HUES6 (cell line): Measurements from ENCODE around the gene FKTN.
A peak's percentile ranks its signal among the peaks of the same experiment; 100 is the strongest.
"Not testable (repeated sequence)": the region's sequence is repeated elsewhere in the genome, so short reads cannot be mapped to it uniquely, and the experiment has no call there.

Source experiments
- H3K27ac ChIP-seq: 2 replicates; pipeline ENCODE4 v1.7.0; 2013; ENCODE audit warnings: low read depth, mild to moderate bottlenecking, low read length, inconsistent platforms
- H3K27me3 ChIP-seq: 2 replicates; pipeline ENCODE4 v1.6.1; 2013; ENCODE audit warnings: low read length; ENCODE audit not compliant: control insufficient read depth, insufficient read depth
- H3K36me3 ChIP-seq: 2 replicates; pipeline ENCODE4 v1.6.1; 2013; ENCODE audit warnings: low read length; ENCODE audit not compliant: control insufficient read depth, insufficient read depth
- H3K4me1 ChIP-seq: 2 replicates; pipeline ENCODE4 v1.6.1; 2013; ENCODE audit warnings: low read length; ENCODE audit not compliant: control insufficient read depth, insufficient read depth
- H3K4me3 ChIP-seq: 2 replicates; pipeline ENCODE4 v1.5.1; 2013; ENCODE audit warnings: low read depth, low read length
- H3K9ac ChIP-seq: one replicate; pipeline ENCODE4 v1.6.1; 2013; ENCODE audit warnings: mild to moderate bottlenecking, low read length
- H3K9me3 ChIP-seq: 2 replicates; pipeline ENCODE4 v1.6.1; 2013; ENCODE audit warnings: low read depth, low read length; ENCODE audit not compliant: control insufficient read depth, insufficient read depth

Gene FKTN

DNA sequence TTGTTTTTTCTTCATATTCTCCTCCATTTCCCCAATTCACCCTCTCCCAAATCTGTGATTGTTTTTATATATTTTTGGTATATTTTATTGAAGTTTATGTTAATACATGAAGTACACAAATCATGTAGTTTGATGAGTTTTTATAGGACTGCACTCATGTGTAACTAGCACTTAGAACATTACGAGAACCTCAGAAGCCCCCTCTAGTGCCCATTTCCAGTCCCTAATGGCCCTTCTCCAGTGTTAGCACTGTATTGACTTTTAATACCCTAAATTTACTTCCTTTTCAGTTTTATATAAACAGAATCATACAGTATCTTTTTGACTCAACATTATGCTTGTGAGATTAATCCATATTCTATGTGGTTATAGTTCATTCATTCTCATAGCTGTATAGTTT, 18.5 kb upstream of the FKTN start:
- Histone ChIP-seq H3K9ac (no peak overlapping the region), H3K27me3 (no peaks in the 10 kb centered on the region), H3K4me3 (no peak overlapping the region), H3K9me3 (no peaks in the 10 kb centered on the region), H3K4me1 (no peaks in the 10 kb centered on the region), H3K36me3 (peaks cover 12% of the 10 kb centered on the region), H3K27ac (no peak overlapping the region)

DNA sequence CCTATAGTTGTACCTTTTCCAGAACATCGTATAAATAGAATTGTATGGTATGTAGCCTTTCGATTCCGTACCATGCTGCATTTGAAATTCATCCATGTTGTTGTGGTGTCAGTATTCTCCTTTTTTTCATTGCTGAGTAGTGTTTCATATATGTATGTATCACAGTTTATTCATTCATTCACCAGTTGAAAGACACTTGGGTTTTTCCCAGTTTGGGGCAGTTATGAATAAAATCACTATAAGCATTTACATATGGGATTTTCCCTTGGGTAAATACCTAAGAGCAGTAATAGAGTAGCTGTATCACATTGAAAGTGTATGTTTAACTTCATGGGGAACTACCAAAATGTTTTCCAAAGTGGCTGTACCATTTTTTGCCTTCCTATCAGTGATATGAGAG, 16.1 kb upstream of the FKTN start:
- H3K27ac ChIP-seq = no peak overlapping the region
- H3K4me3 ChIP-seq = no peak overlapping the region
- H3K9ac ChIP-seq = no peak overlapping the region
- H3K27me3 ChIP-seq = no peaks in the 10 kb centered on the region
- H3K36me3 ChIP-seq = no peaks in the 10 kb centered on the region
- no peaks in the 10 kb centered on the region for H3K9me3 ChIP-seq
- no peaks in the 10 kb centered on the region for H3K4me1 ChIP-seq

DNA sequence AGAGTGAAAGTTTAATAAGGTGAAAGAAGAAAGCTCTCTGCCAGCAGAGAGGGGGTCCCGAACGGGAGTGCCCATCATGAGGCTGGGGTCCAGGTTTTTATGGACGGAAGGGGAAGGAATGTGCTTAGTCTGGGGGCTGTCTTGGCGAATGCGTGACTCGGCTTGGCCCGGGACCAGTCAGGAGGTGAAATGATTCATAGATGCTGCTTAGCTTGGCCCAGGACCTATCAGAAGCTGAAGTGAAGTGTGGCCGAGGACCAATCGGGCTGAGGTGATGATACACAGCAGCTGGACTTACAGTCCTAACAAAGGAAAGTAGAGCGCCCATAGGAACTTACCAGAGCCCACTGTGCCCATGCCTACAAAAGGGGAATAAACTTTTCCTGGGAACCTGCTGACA, 3.9 kb upstream of the FKTN start:
- Histone ChIP-seq H3K9me3 (no peaks in the 10 kb centered on the region), H3K4me3 (no peak overlapping the region), H3K4me1 (0 out of 2 replicates have a peak, but pooled peaks cover 3% of the 10 kb centered on the region), H3K9ac (no peak overlapping the region), H3K36me3 (no peaks in the 10 kb centered on the region), H3K27ac (no peak overlapping the region), H3K27me3 (peaks cover 4% of the 10 kb centered on the region; the same call in 1 of the 2 replicates)

DNA sequence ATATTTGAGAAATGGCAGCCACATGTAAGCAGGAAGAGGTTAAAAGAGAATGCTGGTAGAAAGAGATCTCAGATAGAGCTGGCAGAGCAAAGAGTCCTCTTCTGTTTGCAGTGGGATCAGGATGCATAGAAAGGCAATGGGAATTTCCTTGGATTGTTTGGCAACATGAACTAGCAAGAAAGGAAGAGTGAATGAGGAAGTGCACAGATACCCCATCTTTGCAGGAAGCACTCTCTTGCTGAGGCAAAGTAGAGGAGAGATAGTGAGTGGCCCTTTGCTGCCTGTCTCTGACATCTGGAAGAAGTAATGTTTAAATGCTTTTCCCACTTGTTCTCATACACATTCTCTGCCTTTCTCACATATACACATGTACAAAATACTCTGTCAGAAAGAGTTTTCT, 14.5 kb downstream of the FKTN start:
- Histone ChIP-seq H3K27ac (no peak overlapping the region), H3K4me3 (no peak overlapping the region), H3K9me3 (peaks cover 2% of the 10 kb centered on the region; the same call in 1 of the 2 replicates), H3K27me3 (no peaks in the 10 kb centered on the region), H3K9ac (no peak overlapping the region), H3K4me1 (no peaks in the 10 kb centered on the region), H3K36me3 (peaks cover 7% of the 10 kb centered on the region)

DNA sequence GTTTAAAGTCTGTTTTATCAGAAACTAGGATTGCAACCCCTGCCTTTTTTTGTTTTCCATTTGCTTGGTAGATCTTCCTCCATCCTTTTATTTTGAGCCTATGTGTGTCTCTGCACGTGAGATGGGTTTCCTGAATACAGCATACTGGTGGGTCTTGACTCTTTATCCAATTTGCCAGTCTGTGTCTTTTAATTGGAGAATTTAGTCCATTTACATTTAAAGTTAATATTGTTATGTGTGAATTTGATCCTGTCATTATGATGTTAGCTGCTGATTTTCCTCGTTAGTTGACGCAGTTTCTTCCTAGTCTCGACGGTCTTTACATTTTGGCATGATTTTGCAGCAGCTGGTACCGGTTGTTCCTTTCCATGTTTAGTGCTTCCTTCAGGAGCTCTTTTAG, 22.0 kb downstream of the FKTN start:
- H3K9me3 ChIP-seq, H3K4me3 ChIP-seq, H3K4me1 ChIP-seq, H3K27ac ChIP-seq, H3K27me3 ChIP-seq, H3K36me3 ChIP-seq, H3K9ac ChIP-seq: not testable (repeated sequence)

DNA sequence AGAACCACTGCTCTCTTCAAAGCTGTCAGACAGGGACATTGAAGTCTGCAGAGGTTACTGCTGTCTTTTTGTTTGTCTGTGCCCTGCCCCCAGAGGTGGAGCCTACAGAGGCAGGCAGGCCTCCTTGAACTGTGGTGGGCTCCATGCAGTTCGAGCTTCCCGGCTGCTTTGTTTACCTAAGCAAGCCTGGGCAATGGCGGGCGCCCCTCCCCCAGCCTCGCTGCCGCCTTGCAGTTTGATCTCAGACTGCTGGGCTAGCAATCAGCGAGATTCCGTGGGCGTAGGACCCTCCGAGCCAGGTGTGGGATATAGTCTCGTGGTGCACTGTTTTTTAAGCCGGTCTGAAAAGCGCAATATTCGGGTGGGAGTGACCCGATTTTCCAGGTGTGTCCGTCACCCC, 23.6 kb downstream of the FKTN start:
- H3K4me1 ChIP-seq, H3K9me3 ChIP-seq, H3K27me3 ChIP-seq, H3K36me3 ChIP-seq: not testable (repeated sequence)
- H3K27ac ChIP-seq = peak overlapping the region; percentile 56; the same call in 1 of the 2 replicates
- H3K4me3 ChIP-seq = peak overlapping the region; percentile 66
- H3K9ac ChIP-seq = peak overlapping the region; percentile 76

DNA sequence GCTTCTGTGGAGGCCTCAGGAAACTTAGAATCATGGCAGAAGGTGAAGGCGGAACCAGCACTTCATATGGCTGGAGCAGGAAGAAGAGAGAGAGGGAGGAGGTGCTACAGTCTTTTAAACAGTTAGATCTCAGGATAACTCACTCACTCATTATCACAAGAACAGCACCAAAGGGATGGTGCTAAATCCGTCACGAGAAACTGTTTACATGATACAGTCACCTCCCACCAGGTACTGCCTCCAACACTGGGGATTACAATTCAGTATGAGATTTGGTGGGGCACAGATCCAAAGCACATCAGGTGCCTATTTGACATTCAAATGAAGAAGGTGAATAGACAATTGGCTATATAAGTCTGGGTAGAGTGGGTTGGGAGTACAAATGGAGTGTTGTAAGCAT, 35.2 kb downstream of the FKTN start:
- Histone ChIP-seq H3K27me3 (no peaks in the 10 kb centered on the region), H3K9ac (no peak overlapping the region), H3K36me3 (peaks cover 9% of the 10 kb centered on the region; the same call in 1 of the 2 replicates), H3K4me1 (no peaks in the 10 kb centered on the region), H3K4me3 (no peak overlapping the region), H3K9me3 (peaks cover 30% of the 10 kb centered on the region), H3K27ac (no peak overlapping the region)

DNA sequence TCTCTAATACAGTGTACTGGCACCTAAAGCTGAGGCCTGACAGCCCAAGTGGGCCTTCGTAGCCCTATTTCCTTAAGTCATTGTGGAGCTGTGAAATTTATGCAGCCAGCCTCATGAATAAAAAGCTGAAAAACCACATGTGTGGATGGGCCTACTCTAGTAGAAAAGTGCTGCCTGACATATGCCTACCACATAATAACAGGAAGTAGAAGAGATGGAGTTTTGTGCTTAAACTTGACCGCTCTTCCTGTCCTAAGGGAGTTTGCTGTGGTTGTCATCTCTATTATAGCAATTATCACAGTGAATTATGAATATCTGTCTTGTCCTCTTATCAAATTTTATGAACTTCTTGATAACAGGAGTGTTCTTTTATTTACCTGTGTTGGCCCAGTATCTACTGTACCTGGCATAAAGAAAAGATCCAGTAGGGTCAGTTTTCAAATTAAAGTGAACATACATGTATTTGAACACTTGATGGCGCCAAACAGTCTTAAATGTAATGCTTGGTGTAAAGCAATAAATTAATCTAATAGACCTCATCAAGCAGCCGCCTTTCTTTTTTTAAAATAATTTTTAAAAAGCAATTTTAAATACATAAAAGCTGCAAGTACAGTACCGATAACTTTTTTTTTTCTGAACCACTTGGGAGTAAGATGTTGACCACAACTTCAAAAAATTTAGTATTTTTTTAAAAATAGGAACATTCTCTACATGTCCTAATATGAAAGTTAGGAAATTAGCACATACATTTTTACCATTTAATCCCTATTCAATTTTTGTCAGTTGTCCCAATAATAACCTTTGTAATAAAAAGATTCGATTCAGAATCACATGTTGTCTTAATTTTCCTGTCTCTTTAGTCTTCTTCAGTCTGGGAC, 51.0 kb downstream of the FKTN start:
- Histone ChIP-seq H3K9me3 (no peaks in the 10 kb centered on the region), H3K27ac (no peak overlapping the region), H3K27me3 (no peaks in the 10 kb centered on the region), H3K4me3 (no peak overlapping the region), H3K36me3 (no peaks in the 10 kb centered on the region), H3K4me1 (no peaks in the 10 kb centered on the region), H3K9ac (no peak overlapping the region)

DNA sequence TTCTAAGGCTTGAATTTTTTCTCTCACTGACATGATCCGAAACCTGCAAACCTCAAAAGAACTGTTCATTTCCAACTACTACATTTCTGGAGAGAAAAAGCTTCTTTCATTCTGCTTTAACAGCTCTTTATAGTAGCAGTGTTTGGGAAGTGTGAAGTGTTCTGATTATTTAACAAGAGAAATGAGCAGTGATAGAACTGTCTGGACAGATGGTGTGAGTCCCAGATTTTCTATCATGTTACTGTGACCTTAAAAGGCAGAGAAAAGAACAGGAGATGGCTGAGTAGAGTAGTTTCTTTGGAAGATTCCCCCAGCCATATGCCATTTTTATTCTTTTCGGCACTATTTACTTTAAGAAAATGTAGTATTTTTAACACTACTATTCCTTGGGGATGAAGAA, 63.1 kb downstream of the FKTN start:
- no peaks in the 10 kb centered on the region for H3K9me3 ChIP-seq
- no peaks in the 10 kb centered on the region for H3K36me3 ChIP-seq
- no peak overlapping the region for H3K9ac ChIP-seq
- no peak overlapping the region for H3K27ac ChIP-seq
- H3K27me3 ChIP-seq = no peaks in the 10 kb centered on the region
- H3K4me3 ChIP-seq = no peak overlapping the region
- H3K4me1 ChIP-seq = no peaks in the 10 kb centered on the region

DNA sequence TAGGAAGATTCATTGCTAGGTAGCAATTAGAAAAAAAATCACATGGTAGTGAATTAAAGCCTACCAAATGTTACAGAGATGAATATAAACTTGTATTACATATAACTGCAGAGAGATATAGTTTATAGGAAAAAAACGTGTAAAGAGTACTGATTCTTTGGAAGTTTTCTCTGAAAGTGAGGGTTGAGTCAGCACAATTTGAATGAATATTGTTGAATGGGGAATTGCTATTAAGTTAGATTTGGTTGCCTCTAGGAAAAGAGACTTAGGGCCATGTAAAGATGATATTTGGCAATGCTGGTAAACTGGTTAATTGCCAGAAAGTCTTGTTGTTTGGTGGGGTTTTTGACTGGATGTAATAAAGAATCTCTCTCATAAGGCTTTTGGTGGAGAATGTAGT, 67.2 kb downstream of the FKTN start:
- H3K4me1 ChIP-seq = no peaks in the 10 kb centered on the region
- no peaks in the 10 kb centered on the region for H3K9me3 ChIP-seq
- no peaks in the 10 kb centered on the region for H3K36me3 ChIP-seq

DNA sequence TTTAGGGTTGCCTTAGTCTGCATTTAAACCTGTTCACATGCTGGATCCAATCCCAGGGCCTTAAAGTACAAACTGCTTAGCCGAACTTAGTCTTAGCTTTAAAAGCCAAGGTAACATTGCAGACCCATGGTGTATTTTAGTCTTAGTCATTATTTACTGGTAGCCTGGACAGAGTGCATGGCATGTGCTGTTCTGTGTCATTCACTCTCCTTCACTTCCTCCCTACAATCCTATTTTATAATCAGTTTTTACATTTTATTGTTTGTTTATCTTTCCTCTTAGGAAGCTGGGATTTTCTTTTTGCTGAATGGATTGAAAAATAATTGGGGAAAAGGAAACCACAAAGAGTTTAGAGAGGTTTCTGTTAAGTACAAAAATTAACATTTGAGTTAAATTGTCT, 74.9 kb downstream of the FKTN start:
- H3K9me3 ChIP-seq = no peaks in the 10 kb centered on the region
- no peaks in the 10 kb centered on the region for H3K27me3 ChIP-seq
- no peaks in the 10 kb centered on the region for H3K4me1 ChIP-seq
- H3K9ac ChIP-seq = no peak overlapping the region
- no peak overlapping the region for H3K27ac ChIP-seq
- no peak overlapping the region for H3K4me3 ChIP-seq
- H3K36me3 ChIP-seq = no peaks in the 10 kb centered on the region

More for the DNA sequence above, 67.2 kb downstream of the FKTN start:
- Histone ChIP-seq H3K27me3 (no peaks in the 10 kb centered on the region), H3K4me3 (no peak overlapping the region), H3K9ac (no peak overlapping the region), H3K27ac (no peak overlapping the region)
